K562 (cell line): ENCODE measurements around the gene SH3D21. TPM values are rescaled to one million over a fixed set of nuclear protein-coding genes. Genes with fewer than 3 reads are reported as not detected.

Source experiments
- BRD4 ChIP-seq: fragments of 200-600 bp; sonication (generic); IDR thresholded peaks from 2 replicates; pipeline ENCODE4 v1.6.1; 2017; ENCODE audit warnings: inconsistent platforms
- CAMTA2 ChIP-seq: fragments of 250-450 bp; sonication (Bioruptor Pico); conservative IDR thresholded peaks from 2 replicates; pipeline ENCODE4 v1.5.1; 2022
- EP400 ChIP-seq: fragments of 450-650 bp; IDR thresholded peaks from 2 replicates; pipeline ENCODE4 v1.6.1; 2017; ENCODE audit warnings: antibody characterized with exemption, mild to moderate bottlenecking, moderate library complexity
- GTF2E2 ChIP-seq: fragments of 200-800 bp; sonication (Bioruptor generic); IDR thresholded peaks from 2 replicates; pipeline ENCODE4 v1.6.1; 2016; ENCODE audit warnings: missing genetic modification characterization, missing compliant biosample characterization
- HDAC3 ChIP-seq: fragments of 450-650 bp; IDR thresholded peaks from 2 replicates; pipeline ENCODE4 v1.6.1; 2018; ENCODE audit warnings: borderline replicate concordance, mild to moderate bottlenecking, moderate library complexity; ENCODE audit not compliant: partially characterized antibody
- ILF3 ChIP-seq: fragments of 450-650 bp; IDR thresholded peaks from 2 replicates; pipeline ENCODE4 v1.6.1; 2018; ENCODE audit warnings: antibody characterized with exemption, mild to moderate bottlenecking, moderate library complexity, borderline replicate concordance
- JUNB ChIP-seq: fragments of 450-650 bp; formaldehyde crosslinking; conservative IDR thresholded peaks from 2 replicates; pipeline ENCODE4 v1.4.0; 2020; ENCODE audit warnings: mild to moderate bottlenecking
- RCOR1 ChIP-seq, 2 experiments: IDR thresholded peaks; 2 replicates each; pipeline ENCODE4 v1.6.1; 2012; ENCODE audit warnings: low read depth in 2 of 2, low read length in 2 of 2, borderline replicate concordance in 1 of 2, improper control_type of control experiment in 1 of 2
- SMC3 ChIP-seq: conservative IDR thresholded peaks from 2 replicates; pipeline ENCODE4 v1.6.1; 2011; ENCODE audit warnings: low read depth, low read length, improper control_type of control experiment; ENCODE audit not compliant: insufficient read depth
- ZNF263 ChIP-seq: sonication (generic); formaldehyde crosslinking; IDR thresholded peaks from 2 replicates; pipeline ENCODE4 v1.8.0; 2022; ENCODE audit warnings: mild to moderate bottlenecking, missing genetic modification reagents, borderline replicate concordance
- ZNF354B ChIP-seq: fragments of 250-450 bp; sonication (Bioruptor Pico); IDR thresholded peaks from 2 replicates; pipeline ENCODE4 v1.4.0; 2020
- polyA plus RNA-seq, 8 experiments: library from polyadenylated mRNA; depleted of rRNA in 4 of 8; stranded (reverse) in 5 of 8; unstranded in 3 of 8; fragments of >200 nt; fragmentation: Nextera tagmentation in 2 of 8; fragmentation: Illumina TruSeq in 1 of 8; extraction: Ambion mirVana in 2 of 8; extraction: Trizol in 1 of 8; gene quantifications; 2 replicates each; pipeline versions ENCODE4 v1.2.1 to v1.2.3, GENCODE V29; 2011 to 2014; ENCODE audit warnings: inconsistent platforms in 1 of 8, missing spikeins in 1 of 8
- total RNA-seq, 7 experiments: library from RNA; depleted of rRNA in 6 of 7; stranded (reverse); fragments of >200 nt in 6 of 7; fragmentation: Illumina TruSeq in 2 of 7; extraction: Trizol in 2 of 7; gene quantifications; 2 replicates each; pipeline versions ENCODE4 v1.2.1 to v1.2.3, GENCODE V29; 2011 to 2021; ENCODE audit warnings: low replicate concordance in 1 of 7
- TF ChIP-seq, protein P1 (sequence below): sonication (generic); formaldehyde crosslinking; IDR thresholded peaks from 2 replicates; pipeline ENCODE4 v1.9.0; 2022; ENCODE audit warnings: mild to moderate bottlenecking, missing genetic modification reagents
- TF ChIP-seq, protein P2 (sequence below): fragments of 450-650 bp; formaldehyde crosslinking; IDR thresholded peaks from 2 replicates; pipeline ENCODE4 v1.4.0; 2022; ENCODE audit warnings: mild to moderate bottlenecking, moderate library complexity
- TF ChIP-seq, protein P3 (sequence below): fragments of 450-650 bp; formaldehyde crosslinking; IDR thresholded peaks from 2 replicates; pipeline ENCODE4 v1.4.0; 2020; ENCODE audit warnings: mild to moderate bottlenecking, mixed read lengths
- TF ChIP-seq, protein P4 (sequence below): fragments of 450-650 bp; IDR thresholded peaks from 2 replicates; pipeline ENCODE4 v1.6.1; 2018; ENCODE audit not compliant: partially characterized antibody
- TF ChIP-seq, protein P5 (sequence below): fragments of 450-650 bp; formaldehyde crosslinking; IDR thresholded peaks from 2 replicates; pipeline ENCODE4 v1.4.0; 2022; ENCODE audit warnings: missing genetic modification characterization

Gene SH3D21
- total and polyA plus RNA-seq, 9 of the 15 experiments (the other 6 are each of a cell fraction or from before 2014, with no cell fraction given), result 0.01 to 4.7 (median 1.8) TPM

DNA sequence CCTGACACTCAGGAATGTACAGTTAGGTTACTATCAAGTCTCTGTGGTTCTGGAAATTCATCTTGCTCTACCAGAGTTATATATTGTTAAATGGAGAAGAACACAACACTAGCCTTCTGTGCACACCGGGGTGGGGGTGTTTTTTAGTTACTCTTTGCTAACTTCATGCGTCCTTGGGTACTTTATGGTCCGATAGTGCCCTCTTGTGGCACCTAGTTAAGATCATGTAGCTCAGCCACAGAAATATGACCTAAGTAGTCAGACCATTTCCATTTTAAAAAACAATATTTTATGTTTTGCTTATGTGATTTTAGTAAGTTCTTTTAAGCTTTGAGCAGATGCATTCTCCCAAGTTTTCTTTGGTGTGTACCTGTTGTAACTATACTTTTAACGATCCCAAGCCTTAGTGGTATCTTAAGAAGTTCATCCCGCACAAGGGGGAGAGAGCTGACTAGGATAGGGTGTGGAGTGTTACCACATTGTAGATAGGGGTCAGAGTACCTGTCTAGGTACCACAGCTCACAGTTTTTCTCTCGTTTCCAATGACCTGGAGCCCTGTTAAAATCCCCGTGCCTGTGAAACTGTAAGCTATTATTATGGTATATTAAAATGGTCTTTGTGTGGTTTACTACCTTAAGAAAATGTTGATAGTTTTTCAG is 20.6 kb upstream of the SH3D21 start (continued):
- TF ChIP-seq, protein P1, sequence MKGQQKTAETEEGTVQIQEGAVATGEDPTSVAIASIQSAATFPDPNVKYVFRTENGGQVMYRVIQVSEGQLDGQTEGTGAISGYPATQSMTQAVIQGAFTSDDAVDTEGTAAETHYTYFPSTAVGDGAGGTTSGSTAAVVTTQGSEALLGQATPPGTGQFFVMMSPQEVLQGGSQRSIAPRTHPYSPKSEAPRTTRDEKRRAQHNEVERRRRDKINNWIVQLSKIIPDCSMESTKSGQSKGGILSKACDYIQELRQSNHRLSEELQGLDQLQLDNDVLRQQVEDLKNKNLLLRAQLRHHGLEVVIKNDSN (CRISPR knock-in tag), result no peak
- TF ChIP-seq, protein P2, sequence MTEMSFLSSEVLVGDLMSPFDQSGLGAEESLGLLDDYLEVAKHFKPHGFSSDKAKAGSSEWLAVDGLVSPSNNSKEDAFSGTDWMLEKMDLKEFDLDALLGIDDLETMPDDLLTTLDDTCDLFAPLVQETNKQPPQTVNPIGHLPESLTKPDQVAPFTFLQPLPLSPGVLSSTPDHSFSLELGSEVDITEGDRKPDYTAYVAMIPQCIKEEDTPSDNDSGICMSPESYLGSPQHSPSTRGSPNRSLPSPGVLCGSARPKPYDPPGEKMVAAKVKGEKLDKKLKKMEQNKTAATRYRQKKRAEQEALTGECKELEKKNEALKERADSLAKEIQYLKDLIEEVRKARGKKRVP (CRISPR knock-in tag), result no peak
- no peak for TF ChIP-seq ZNF263 (CRISPR knock-in tag)
- TF ChIP-seq SMC3, result peak; percentile 87
- 0 out of 4 replicates have a peak, but pooled peaks of 1 of the 2 experiments have one; percentile 21 for TF ChIP-seq RCOR1 (IDR thresholded peaks at IDR 0.05; ENCODE audit: borderline replicate concordance in 1 of 2, low read depth in 2 of 2, low read length in 2 of 2)
- no peak for TF ChIP-seq CAMTA2 (CRISPR knock-in tag)
- TF ChIP-seq HDAC3, result no peak
- TF ChIP-seq, protein P3, sequence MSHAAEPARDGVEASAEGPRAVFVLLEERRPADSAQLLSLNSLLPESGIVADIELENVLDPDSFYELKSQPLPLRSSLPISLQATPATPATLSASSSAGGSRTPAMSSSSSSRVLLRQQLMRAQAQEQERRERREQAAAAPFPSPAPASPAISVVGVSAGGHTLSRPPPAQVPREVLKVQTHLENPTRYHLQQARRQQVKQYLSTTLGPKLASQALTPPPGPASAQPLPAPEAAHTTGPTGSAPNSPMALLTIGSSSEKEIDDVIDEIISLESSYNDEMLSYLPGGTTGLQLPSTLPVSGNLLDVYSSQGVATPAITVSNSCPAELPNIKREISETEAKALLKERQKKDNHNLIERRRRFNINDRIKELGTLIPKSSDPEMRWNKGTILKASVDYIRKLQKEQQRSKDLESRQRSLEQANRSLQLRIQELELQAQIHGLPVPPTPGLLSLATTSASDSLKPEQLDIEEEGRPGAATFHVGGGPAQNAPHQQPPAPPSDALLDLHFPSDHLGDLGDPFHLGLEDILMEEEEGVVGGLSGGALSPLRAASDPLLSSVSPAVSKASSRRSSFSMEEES (CRISPR knock-in tag), result no peak
- no peak for TF ChIP-seq JUNB
- 0 out of 2 replicates have a peak, but pooled peaks have one; percentile 29 for TF ChIP-seq EP400
- TF ChIP-seq ZNF354B (CRISPR knock-in tag), result no peak
- no peak for TF ChIP-seq GTF2E2
- 0 out of 2 replicates have a peak, but pooled peaks have one; percentile 66 for TF ChIP-seq ILF3
- TF ChIP-seq, protein P4, sequence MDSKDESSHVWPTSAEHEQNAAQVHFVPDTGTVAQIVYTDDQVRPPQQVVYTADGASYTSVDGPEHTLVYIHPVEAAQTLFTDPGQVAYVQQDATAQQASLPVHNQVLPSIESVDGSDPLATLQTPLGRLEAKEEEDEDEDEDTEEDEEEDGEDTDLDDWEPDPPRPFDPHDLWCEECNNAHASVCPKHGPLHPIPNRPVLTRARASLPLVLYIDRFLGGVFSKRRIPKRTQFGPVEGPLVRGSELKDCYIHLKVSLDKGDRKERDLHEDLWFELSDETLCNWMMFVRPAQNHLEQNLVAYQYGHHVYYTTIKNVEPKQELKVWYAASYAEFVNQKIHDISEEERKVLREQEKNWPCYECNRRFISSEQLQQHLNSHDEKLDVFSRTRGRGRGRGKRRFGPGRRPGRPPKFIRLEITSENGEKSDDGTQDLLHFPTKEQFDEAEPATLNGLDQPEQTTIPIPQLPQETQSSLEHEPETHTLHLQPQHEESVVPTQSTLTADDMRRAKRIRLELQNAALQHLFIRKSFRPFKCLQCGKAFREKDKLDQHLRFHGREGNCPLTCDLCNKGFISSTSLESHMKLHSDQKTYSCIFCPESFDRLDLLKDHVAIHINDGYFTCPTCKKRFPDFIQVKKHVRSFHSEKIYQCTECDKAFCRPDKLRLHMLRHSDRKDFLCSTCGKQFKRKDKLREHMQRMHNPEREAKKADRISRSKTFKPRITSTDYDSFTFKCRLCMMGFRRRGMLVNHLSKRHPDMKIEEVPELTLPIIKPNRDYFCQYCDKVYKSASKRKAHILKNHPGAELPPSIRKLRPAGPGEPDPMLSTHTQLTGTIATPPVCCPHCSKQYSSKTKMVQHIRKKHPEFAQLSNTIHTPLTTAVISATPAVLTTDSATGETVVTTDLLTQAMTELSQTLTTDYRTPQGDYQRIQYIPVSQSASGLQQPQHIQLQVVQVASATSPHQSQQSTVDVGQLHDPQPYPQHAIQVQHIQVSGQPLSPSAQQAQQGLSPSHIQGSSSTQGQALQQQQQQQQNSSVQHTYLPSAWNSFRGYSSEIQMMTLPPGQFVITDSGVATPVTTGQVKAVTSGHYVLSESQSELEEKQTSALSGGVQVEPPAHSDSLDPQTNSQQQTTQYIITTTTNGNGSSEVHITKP, result peak; percentile 30
- TF ChIP-seq BRD4, result no peak
- TF ChIP-seq, protein P5, sequence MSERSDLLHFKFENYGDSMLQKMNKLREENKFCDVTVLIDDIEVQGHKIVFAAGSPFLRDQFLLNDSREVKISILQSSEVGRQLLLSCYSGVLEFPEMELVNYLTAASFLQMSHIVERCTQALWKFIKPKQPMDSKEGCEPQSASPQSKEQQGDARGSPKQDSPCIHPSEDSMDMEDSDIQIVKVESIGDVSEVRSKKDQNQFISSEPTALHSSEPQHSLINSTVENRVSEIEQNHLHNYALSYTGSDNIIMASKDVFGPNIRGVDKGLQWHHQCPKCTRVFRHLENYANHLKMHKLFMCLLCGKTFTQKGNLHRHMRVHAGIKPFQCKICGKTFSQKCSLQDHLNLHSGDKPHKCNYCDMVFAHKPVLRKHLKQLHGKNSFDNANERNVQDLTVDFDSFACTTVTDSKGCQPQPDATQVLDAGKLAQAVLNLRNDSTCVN (CRISPR knock-in tag), result no peak
